GDM1 (cell line): ENCODE results near the gene GALNT17.
"Not testable (repeated sequence)": the region's sequence is repeated elsewhere in the genome, so short reads cannot be mapped to it uniquely, and the experiment has no call there.

Source experiments
- DNase-seq: peaks from one replicate; lab custom pipeline; 2025; lab: John Stamatoyannopoulos, UW

The GALNT17 gene

DNA sequence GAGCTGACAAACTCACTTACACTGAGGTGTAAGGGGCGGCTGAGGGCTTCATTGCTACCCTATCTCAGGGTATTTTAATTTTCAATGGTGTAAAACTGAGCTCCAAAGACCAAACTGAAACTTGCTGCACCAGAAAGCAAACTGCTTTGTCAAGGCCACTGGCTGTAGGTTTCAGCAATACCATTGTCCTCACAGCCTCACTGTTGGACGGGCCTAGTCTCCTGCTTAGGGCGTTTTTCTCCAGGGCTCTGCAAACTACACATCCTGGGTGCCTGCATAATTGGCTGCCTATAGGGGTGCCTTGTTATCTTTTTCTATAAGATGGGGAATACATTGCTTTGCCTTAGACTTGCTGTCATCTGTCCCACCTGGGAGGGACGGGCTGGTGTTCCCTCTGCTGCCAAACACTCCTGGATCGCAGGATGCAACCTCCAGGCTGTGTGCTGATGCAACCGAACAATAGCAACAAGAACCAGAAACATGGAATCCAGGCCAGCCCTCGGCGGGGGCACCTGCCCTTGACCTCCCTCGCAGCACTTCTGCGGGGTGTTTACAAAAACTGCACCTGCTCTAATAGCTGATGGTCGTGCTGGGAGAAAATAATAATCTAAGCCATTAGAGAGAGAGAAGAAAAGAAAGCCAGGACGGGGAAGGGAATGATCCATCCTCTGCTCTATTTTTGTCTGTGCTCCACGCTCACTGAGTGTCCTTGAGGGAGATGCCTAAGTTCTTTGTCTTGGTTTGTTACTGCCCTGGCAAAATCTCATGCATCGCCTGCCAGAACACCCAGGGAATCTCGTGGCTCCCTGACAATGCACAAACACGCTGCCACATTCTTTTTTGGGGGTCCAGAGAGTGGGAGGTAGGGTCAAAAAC, 104.5 kb downstream of the GALNT17 start:
- DNase-seq, result no peak

DNA sequence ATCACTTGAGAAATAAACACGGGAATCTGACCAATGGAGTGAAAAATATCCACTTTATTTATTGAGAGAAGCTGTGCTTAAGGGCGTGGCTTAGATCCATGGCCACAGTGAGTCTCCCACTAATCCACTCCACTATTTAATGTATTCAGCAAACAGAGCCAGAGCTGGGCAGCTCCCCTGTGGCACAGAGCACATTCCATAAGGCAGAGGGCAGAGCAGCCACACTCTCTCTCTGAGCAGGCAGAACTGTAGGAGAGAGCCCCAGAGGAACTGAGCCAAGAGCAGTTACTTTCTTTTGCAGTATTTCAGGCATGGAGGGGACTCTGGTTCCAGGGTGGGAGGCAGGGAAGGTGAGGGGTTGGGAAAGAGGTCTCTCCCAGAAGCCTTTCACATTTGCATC, 106.0 kb downstream of the GALNT17 start:
- DNase-seq, result no peak

DNA sequence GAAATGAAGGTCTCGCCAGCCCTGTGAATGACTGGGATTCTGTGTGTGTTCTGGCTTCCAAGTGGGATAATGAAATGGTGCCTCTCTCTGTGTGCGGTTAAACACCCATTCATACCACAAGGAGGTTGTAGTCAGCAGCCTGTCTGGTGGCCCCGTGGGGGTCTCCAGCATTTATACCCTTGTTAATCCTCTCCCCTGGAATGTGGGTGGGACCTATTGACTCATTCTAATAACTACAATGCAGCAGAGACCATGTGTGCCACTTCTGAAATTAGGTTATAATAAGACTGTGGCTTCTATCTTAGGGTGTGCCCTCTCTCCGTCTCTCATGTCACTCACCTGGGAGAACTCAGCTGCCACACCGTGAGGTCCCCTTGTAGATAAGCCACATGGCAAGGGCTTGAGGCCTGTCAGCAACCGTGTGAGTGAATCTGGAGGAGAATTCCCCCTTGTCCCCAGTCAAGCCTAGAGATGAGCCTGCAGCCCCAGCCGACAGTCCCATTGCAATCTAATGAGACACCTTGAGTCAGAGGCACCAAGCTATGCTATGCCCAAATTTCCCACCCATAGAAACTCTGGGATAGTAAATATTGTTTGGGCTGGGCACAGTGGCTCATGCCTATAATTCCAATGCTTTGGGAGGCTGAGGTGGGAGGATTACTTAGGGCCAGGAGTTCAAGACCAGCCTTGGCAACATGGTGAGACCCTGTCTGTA, 106.8 kb downstream of the GALNT17 start:
- DNase-seq, result no peak

DNA sequence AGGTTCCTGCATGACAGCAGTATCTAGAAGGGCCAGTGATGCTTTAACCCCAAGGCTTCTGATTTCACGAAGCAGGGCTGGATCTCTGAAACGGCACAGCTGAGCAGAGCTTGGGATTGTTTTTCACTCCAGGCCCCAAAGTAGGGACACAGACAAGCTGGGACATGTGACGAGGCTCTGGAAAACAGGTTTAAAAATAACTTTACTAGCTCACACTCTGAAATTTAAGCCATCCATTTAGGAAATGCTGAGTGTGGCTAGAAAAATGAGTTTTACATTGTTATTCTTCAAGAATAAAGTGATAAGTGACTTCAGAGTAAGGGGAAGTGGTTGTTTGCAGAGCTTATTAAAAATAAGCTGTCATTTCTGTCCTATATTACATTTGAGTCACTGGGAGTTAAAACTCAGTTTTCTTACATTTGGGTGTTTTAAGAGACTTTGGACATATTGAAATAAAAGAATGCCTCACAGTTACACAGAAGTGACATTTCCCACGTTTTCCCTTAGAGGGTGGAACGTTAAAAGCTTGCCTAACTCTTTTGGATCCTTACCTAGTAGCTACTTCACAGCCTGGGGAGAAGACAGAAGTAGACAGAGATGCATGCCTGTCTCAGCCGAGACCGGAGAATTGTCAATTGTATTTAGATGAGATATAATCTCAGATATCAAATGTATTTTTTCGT, 107.8 kb downstream of the GALNT17 start:
- no peak for DNase-seq

DNA sequence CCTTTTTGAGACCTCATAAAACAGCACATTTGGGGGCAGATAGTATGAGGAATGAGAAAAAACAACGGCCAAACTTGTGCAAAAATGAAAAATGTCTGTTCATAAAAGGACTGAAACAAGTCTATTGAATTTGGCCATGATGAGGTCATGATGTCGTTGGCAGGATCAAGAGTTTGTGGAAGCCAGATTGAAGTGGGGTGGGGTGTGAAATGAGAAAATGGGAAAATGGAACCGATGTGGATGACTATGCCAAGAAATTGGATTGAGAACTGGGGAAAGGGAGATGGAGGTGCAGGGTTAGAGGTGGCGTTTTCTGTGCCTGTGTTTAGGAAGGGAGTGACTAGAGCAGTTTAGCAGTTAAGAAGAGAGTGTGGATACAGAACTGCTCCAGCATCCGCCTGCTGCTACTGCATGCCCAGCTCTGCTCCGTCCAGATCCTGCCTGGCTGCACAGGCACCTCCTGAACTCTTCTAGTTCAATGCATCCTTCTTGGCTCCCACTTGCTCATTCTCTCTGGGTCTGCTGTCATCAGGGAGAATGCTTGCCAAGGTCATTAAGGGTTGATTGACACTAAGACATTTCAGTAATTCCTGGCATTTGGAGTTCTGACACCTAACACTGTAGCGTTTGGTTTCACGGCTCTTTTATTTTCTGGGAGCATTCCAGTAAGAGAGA, 111.9 kb downstream of the GALNT17 start:
- DNase-seq, result no peak

DNA sequence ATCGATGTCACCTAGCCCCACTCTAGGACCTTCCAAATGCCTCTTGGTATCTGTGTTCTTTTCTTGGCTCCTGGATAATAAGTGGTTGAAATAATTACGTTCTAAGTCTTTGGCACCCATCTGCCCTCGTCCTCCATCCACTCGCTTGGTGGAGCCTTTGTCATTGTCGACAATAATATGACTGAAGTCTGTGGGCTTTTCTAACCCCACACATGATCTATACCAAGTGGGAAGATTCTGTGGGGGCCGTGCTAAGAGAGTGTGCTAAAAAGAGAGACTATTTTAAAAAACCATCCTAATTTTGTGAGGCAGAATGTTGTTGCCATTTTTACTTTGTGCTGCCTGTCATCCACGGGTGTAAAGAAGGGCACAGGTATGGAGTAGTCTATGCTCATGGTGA, 113.1 kb downstream of the GALNT17 start:
- DNase-seq, result no peak

DNA sequence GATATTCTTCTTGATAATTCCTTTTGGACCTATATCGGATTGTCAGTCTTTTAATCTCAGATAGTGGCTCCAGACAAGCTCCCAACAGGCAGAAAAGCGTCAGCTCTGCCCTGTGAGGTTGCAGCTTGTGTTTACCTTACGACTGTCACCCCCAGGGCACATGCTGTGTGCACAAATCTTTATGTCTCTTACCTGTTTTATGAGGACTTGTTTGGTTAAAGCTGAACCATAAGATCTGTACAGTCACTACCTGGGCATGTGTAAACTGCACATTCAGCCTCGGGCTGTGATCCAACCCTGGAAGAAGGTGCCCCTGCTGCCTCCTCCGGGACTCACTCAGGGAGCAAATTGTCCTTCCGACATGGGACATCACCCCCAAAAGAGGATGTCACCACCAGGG, 119.8 kb downstream of the GALNT17 start:
- no peak for DNase-seq

DNA sequence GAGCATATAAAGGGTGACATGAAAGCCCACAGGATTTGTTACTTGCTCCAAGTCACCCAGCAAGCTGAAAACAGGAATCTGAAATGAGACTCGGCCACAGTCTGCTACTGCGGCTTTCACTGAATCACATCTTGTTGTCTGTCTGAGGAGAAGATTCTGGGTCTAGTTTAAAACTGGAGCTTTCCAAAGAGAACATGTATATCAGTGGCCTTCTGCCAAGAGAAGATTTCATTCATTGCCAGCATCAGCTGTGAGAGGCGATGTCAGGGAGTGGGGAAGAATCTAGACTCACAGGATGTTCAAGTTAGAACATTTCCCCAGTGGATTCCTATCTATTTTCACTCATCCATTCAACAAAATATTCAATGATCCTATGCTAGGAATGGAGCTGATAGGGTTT, 122.8 kb downstream of the GALNT17 start:
- DNase-seq, result no peak

DNA sequence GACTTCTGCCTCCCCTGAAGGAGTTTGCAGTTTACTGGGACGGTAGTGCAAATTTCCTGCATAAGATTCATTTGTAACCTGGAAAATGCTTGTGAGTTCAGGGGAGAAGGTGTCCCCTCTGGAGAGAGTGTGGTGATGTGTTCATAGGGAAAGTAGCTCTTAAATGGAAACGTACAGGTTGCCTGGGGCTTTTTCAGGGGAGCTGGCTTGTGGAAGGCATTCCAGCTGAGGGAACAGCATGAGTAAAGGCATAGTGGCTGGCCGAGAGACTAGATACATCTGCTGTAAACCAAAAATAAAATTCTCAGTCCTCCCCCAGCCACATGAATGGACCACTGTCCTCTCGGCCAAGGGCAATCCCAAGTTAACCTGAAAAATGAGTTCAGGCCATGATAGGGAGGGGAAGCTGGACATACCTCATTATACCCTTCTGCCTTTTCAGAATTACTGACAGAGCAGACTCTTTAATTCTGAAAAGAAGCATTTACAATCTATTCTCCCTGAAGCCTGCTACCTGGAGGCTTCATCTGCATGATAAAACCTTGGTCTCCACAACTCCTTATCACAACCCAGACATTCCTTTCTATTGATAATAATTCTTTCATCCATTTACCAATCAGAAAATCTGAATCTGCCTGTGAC, 123.7 kb downstream of the GALNT17 start:
- DNase-seq, result no peak

DNA sequence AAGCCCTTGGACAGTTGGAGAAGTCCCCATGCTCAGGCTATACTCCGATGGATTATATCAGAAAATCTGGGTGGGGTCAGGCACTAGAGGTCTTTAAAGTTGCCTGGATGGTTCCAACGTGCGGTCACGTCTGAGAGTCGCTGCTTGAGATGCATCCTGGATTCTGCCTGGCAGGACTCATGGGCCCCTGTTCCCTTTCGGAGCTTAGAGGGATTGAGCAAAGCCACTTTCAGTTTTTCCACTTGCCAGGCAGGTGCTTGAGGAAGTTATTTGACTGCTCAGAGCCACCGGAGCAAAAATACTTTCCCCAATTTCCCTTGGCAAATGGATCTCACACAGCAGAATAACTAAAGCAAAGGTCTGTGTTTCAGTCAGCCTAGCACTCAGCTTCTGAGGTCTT, 129.1 kb downstream of the GALNT17 start:
- no peak for DNase-seq

DNA sequence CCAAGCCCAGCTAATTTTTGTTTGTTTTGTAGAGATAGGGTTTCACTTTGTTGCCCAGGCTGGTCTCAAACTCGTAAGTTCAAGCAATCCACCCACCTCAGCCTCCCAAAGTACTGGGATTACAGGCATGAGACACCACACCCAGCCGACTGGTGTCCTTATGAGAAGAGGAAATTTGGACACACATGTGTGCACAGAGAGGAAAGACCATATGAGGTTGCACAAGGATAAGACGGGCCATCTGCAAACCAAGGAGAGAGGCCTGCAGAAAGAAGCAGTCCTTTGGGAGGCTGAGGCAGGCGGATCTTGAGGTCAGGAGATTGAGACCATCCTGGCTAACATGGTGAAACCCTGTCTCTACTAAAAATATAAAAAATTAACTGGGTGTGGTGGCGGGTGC, 130.9 kb downstream of the GALNT17 start:
- not testable (repeated sequence) for DNase-seq

DNA sequence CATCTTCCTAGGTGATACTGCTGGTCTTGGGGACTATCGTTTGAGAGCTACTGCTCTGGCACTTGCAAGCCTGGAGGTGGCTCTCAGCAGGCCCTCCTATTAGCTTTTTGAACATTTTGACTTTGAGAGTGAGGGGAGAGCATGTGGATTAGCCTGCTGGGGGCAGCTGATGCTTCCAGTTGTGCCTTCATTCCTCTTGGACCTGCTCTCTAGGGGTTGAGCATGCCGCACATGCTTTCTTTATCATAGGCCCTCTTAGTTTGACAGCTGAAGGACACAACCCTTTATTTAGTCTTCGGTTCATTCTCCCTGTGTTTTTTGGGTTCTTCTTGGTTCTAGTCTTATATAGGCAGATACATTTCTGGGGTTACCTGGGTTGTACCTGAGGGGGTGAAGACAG, 132.1 kb downstream of the GALNT17 start:
- no peak for DNase-seq

DNA sequence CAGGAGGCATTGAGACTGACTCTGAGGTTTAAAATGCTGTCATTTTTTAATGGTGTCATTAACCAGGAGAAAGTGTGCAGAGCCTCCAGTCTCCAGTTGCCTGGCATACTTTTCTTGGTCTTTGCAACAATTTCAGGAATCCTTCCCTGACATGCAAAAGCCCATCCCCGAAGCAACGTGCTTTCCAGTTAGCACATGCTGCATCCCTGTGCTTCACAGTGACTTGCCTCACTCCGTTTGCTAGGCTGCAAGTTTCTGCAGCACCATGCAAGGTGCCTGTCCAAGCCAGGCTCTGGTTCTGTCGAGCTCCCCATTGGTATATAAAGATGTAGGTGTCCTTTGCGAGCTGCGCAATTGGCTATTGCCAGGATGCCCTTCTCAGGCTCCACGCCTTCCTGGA, 135.0 kb downstream of the GALNT17 start:
- no peak for DNase-seq

DNA sequence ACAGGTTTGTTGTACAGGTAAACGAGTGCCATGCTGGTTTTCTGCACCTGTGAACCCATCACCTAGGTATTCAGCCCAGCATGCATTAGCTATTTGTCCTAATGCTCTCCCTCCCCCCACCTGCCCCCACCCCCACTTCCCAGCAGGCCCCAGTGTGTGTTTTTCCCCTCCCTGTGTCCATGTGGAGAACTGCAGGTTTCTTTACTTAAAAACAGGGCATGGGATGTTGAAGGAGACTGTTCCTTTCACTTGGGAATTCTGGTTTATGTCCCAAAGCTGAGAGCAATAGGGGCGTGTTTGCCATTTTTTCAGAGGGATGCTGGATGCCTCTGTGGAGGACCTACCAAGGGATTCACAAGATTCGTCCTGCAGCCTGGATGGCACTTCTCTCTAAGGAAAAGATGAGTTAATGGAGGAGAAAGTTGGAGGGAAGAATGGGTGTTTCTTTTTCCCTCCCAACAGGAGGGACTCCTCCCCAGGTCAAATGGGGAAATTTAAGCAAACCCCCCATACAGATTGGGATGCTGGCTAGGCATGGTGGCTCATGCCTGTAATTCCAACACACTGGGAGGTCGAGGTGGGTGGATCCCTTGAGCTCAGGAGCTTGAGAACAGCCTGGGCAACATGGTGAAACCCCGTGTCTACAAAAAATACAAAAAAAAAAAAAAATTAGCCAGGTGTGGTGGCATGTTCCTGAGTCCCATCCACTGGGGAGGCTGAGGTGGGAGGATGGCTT, 136.0 kb downstream of the GALNT17 start:
- DNase-seq, result no peak

DNA sequence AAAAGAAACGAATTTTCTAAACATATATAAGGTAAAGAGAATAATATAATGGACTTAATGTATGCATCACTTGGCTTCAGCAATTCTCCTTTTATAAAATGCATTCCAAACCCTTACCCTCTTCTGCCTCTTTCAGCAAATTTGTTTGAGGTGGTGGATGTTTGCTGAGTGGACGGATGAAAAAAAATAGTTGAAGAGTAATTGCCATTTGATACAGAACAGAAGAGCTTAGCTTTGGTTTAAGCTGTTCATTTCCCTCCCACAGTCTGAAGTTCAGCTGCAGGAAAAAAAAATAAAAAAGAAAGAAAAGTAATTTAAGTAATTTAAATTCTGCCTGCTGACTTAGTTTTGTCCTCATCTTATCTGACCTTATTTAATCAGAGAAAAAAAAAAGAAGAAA, 138.6 kb downstream of the GALNT17 start:
- DNase-seq, result no peak

DNA sequence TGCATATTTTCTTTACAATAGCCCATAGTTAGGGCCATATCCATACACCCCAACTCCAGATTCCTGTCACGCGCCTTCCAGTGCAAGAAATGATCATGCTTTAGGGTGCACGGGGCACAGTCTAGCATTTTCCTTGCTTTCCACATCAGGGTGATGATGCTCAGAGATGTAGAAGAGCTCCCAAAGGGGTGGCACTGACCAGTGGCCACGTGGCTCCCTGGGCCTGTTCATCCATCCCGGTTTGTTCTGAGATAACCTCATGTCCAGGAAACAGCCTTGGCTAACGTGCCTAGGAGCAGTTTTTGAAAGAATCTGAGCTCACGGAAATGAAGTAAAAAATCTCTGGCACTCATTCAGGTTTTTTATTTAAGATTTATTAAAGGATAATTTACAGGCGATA, 139.3 kb downstream of the GALNT17 start:
- DNase-seq, result no peak

DNA sequence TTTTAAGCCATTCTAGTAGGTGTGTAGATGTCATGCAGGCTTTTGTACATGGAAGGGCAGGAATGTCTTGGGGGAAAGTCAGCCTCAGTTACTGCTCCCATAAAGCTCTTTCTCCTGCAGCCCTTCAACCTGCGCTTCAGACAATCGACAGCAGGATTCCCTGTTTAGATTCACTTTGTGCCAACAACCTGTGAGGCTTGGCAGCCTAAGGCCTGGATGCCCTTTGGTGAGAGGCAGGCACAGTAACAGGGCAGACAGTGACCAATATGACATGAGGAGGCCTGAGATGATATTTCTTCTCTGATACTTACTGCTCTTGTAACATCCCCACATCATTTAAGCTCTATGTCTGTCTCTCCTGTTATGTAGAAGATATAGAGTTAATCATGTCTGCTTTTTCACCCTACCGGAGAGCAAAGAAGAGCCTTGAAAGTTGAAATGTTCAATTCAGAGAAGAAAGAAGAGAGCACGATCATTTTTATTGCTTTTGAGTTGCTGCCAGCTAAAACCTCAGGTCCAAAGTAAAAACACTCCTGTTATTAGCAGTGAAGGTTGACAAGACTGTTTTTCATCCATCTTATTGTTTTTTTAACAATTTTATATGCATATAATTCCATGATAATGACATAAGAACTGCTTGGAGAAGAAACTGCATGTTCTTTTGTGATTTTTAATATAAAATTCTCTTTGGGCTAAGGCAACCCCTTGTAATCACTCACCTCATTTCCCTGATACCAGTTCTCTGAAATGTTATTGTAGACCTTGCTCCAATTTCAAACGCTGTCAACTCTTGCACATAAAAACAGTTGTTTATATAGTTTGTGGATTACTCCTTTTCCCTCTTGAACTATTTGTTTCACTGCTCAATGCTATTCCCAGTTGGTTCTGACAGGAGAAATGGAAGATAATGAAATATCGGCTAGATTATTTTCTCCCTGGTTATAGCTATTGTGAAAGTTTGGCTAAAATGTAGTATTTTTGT, 140.9 kb downstream of the GALNT17 start:
- DNase-seq, result no peak

DNA sequence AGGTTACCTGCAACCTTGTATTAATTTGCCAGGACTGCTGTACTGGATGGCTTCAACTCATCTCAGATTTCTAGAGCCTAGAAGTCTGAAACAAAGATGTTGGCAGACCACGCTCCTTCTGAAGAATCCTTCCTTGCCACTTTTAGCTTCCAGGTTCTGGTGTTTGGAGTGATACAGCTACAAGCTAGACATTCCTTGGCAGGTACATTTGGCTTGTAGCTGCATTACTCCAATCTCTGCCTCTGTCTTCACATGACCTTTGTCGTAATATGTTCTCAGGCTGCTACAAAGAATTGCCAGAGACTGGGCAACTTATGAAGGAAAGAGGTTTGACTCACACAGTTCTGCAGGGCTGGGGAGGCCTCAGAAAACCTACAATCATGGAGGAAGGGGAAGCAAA, 146.3 kb downstream of the GALNT17 start:
- DNase-seq, result no peak

DNA sequence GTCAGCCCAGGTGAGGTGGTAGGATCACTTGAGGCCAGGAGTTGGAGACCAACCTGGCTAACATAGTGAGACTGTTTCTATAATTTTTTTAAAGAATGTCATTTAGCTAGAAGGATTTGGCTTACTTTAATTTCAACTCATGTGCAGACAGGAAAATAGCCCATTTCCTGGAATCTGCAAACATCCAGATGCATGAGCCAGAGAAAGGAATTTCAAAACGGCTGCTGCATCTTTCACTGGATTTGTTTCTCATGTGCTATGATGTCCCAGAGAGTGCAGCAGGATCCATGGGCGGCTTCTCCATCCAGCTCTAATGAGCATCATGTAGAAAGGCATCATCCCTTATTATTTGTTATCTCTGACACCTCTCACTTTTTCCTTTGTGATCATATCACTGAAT, 149.3 kb downstream of the GALNT17 start:
- DNase-seq, result no peak

DNA sequence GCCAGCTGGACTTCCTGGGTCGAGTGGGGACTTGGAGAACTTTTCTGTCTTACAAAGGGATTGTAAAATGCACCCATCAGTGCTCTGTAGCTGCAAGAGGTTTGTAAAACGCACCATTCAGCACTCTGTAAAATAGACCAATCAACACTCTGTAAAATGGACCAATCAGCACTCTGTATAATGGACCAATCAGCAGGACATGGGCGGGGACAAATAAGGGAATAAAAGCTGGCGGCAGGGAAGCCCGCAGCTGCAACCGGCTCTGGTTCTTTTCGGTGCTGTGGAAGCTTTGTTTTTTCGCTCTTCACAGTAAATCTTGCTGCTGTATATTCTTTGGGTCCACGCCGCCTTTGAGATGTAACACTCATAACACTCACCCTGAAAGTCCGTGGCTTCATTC, 151.9 kb downstream of the GALNT17 start:
- no peak for DNase-seq
